GM12878 (cell line): ENCODE data around the gene FNIP1. TPM values are rescaled to one million over a fixed set of nuclear protein-coding genes. Genes with fewer than 3 reads are reported as not detected.

Experiments
- ATAC-seq: fragments of 200-7000 bp; cut with Tn5 transposase; 3 replicates; pipeline ENCODE4 v1.9.1; 2020; ENCODE audit warnings: mild to moderate bottlenecking, moderate library complexity
- BruUV-seq: library from RNA; stranded (reverse); fragments of 400-500 nt; replicated peaks from 2 replicates; lab custom pipeline; 2021; lab: Mats Ljungman, UMichigan
- CTCF ChIA-PET: fragments of 300-600 bp; sonication (Branson Sonifier 250); formaldehyde crosslinking; extraction: SDS; loops from one replicate; lab custom pipeline; 2021; ENCODE audit warnings: inconsistent platforms; lab: Yijun Ruan, JAX
- POLR2A ChIA-PET: fragments of 350-600 bp; formaldehyde crosslinking; extraction: SDS; loops from one replicate; lab custom pipeline; 2021; ENCODE audit warnings: inconsistent platforms; lab: Charles Lee
- RAD21 ChIA-PET: fragments of 300-600 bp; sonication (Branson Sonifier 250); formaldehyde crosslinking; loops from one replicate; lab custom pipeline; 2023; ENCODE audit warnings: antibody characterized with exemption; ENCODE audit not compliant: unreplicated experiment; lab: Charles Lee
- SMC1A ChIA-PET: fragments of 300-600 bp; sonication (Branson Sonifier 250); formaldehyde crosslinking; loops from one replicate; lab custom pipeline; 2023; ENCODE audit not compliant: unreplicated experiment, uncharacterized antibody; lab: Charles Lee
- DNase-seq: peaks from one replicate; pipeline ENCODE4 v3.0.0-alpha.2; 2011; ENCODE audit warnings: low read depth, low spot score
- FAIRE-seq: peaks from 3 replicates; lab custom pipeline; 2011; peaks lifted over from hg19 to GRCh38; lab: Jason Lieb, UNC
- H2AFZ ChIP-seq: 2 replicates; pipeline ENCODE4 v1.6.0; 2011; ENCODE audit warnings: low read depth, low read length, control low read depth; ENCODE audit not compliant: control insufficient read depth
- H3K27ac ChIP-seq: 2 replicates; pipeline ENCODE4 v1.5.1; 2011; ENCODE audit warnings: control low read depth; ENCODE audit not compliant: control insufficient read depth, insufficient read depth
- H3K27me3 ChIP-seq, 2 experiments: replicated peaks in 1 of 2; 2 replicates each; pipeline versions ENCODE4 v1.6.0 to v1.6.1; 2011; ENCODE audit warnings: low read length in 1 of 2; ENCODE audit not compliant: control insufficient read depth in 2 of 2, insufficient read depth in 2 of 2
- H3K36me3 ChIP-seq, 2 experiments: 2 replicates each; pipeline ENCODE4 v1.5.1; 2011; ENCODE audit warnings: low read length in 1 of 2; ENCODE audit not compliant: control insufficient read depth in 2 of 2, insufficient read depth in 2 of 2
- H3K4me1 ChIP-seq: 2 replicates; pipeline ENCODE4 v1.6.1; 2011; ENCODE audit warnings: mild to moderate bottlenecking, low read length, moderate library complexity, mixed read lengths; ENCODE audit not compliant: control insufficient read depth, insufficient read depth
- H3K4me2 ChIP-seq: 2 replicates; pipeline ENCODE4 v1.6.0; 2011; ENCODE audit warnings: control low read depth; ENCODE audit not compliant: control insufficient read depth, insufficient read depth
- H3K4me3 ChIP-seq: fragments of 200-600 bp; sonication (generic); 2 replicates; pipeline ENCODE4 v1.5.1; 2016
- H3K79me2 ChIP-seq: 2 replicates; pipeline ENCODE4 v1.6.0; 2011; ENCODE audit warnings: low read length; ENCODE audit not compliant: control insufficient read depth, insufficient read depth
- H3K9ac ChIP-seq: 2 replicates; pipeline ENCODE4 v1.8.0; 2011; ENCODE audit warnings: low read length, control low read depth, mixed read lengths; ENCODE audit not compliant: control insufficient read depth, insufficient read depth
- H3K9me3 ChIP-seq: replicated peaks from 3 replicates; pipeline ENCODE4 v1.5.1; 2011; ENCODE audit warnings: mild to moderate bottlenecking, low read length; ENCODE audit not compliant: control insufficient read depth, insufficient read depth
- H4K20me1 ChIP-seq: 2 replicates; pipeline ENCODE4 v1.6.0; 2011; ENCODE audit not compliant: control insufficient read depth, insufficient read depth
- BHLHE40 ChIP-seq, 2 experiments: fragments of 450-650 bp in 1 of 2; IDR thresholded peaks; 2 replicates each; pipeline ENCODE4 v1.6.1; 2011 to 2017; ENCODE audit warnings: low read depth in 2 of 2, borderline replicate concordance in 1 of 2, improper control_type of control experiment in 1 of 2, low read length in 1 of 2, mild to moderate bottlenecking in 1 of 2
- CBFB ChIP-seq: IDR thresholded peaks from 2 replicates; pipeline ENCODE4 v1.6.1; 2016; ENCODE audit warnings: antibody characterized with exemption, low read depth
- HDAC6 ChIP-seq: fragments of 200-600 bp; sonication (generic); IDR thresholded peaks from one replicate; pipeline ENCODE4 v1.8.0; 2017; ENCODE audit warnings: antibody characterized with exemption; ENCODE audit not compliant: unreplicated experiment
- MXI1 ChIP-seq: fragments of 150-350 bp; IDR thresholded peaks from 2 replicates; pipeline ENCODE4 v1.6.1; 2011; ENCODE audit warnings: low read depth, mild to moderate bottlenecking, inconsistent platforms, low read length, improper control_type of control experiment
- MYC ChIP-seq: IDR thresholded peaks from 2 replicates; pipeline ENCODE4 v1.6.1; 2011; ENCODE audit warnings: mild to moderate bottlenecking, low read length, moderate library complexity, inconsistent platforms; ENCODE audit not compliant: insufficient read depth, insufficient replicate concordance, insufficient read length, severe bottlenecking
- NBN ChIP-seq: fragments of 450-650 bp; IDR thresholded peaks from 2 replicates; pipeline ENCODE4 v1.6.1; 2016
- PML ChIP-seq: IDR thresholded peaks from 2 replicates; pipeline ENCODE4 v1.6.1; 2012; ENCODE audit warnings: low read length, inconsistent platforms
- ZBED1 ChIP-seq: IDR thresholded peaks from 2 replicates; pipeline ENCODE4 v1.6.1; 2016; ENCODE audit warnings: borderline replicate concordance
- WGBS: methylation state at CpG from one replicate; pipeline ENCODE4 v1.1.6; 2016; ENCODE audit warnings: low lambda C conversion rate; ENCODE audit not compliant: insufficient replicate concordance, insufficient coverage; ENCODE audit errors: missing lambda C conversion rate; 5-methylcytosine and 5-hydroxymethylcytosine counted together
- in situ Hi-C: fragments of 300-500 bp; cut with MboI; formaldehyde crosslinking; loops from 9 replicates; pipeline ENCODE4 v1.14.3; 2018; ENCODE audit warnings: mixed read lengths
- intact Hi-C: fragments of 100-400 bp; cut with micrococcal nuclease; formaldehyde crosslinking; loops from one replicate; pipeline ENCODE4 v1.14.2; 2022; ENCODE audit not compliant: unreplicated experiment
- polyA plus RNA-seq, 11 experiments: library from polyadenylated mRNA; depleted of rRNA in 4 of 11; unstranded in 6 of 11; stranded (reverse) in 5 of 11; fragments of >200 nt; fragmentation: Nextera tagmentation in 4 of 11; fragmentation: Illumina TruSeq in 1 of 11; extraction: Ambion mirVana in 4 of 11; extraction: Trizol in 1 of 11; gene quantifications; 1 replicate in 1 of 11; 2 replicates in 10 of 11; pipeline versions ENCODE4 v1.2.1 to v1.2.3, GENCODE V29; 2011 to 2016; ENCODE audit warnings: inconsistent platforms in 2 of 11, missing spikeins in 2 of 11, low read depth in 1 of 11
- total RNA-seq, 4 experiments: library from RNA; depleted of rRNA in 3 of 4; stranded (reverse); fragments of >200 nt in 3 of 4; fragmentation: Illumina TruSeq in 1 of 4; extraction: Trizol in 1 of 4; gene quantifications; 2 replicates each; pipeline versions ENCODE4 v1.2.1 to v1.2.3, GENCODE V29; 2013 to 2021
- TF ChIP-seq, protein P1 (sequence below): fragments of 450-650 bp; IDR thresholded peaks from 2 replicates; pipeline ENCODE4 v1.6.1; 2016; ENCODE audit warnings: mild to moderate bottlenecking

The FNIP1 gene
- total and polyA plus RNA-seq, 10 of the 15 experiments (the other 5 are each of a cell fraction or from before 2014, with no cell fraction given) = 4.3 to 18.0 (median 14.0) TPM

DNA sequence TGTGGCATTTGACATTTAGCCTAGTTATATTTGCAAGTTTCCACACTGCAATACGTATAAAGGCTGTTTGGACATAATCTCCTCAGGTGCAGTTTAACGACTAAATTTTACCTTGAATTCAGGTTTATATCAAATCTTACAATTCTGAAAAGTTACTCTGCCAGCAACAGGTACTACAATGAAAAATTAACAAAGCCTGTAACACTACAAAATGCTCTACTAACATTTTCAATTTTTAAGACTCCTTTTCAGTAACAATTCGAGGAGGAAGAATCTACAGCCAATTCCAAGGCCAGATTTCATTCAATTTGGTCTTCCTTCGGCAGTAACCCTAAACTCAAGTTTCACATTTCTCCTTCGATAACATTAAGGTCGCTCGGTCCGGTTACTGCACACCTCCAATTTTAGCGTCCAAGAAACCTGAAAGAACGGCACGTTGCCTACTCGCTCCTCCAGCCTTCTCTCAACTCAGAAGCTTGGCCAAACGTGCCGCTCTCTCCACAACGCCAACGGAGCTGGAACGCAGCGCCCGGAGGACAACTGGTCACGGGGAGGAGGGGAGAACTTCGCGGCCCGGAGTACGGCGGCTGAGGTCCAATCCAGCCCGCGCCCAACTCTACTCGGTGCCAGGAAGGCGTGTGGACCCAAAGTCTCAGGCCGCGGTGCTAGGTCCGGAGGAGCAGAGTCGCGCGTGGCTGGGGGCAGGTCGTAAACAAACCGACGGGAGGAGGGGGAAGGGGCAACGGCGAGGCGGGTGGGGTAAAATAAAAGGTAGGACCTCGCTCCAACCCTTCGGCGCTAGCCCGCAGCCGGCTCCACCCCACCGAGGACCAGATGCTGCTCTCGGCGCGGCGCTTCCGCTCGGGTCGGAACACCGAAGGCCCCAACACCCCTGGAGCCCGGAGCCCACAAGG lies 681 bp downstream of the FNIP1 start:
- in situ Hi-C loops (no loop called here), intact Hi-C loops (loop anchor here (2.0 to 10.0 kb wide), 2 partner anchors 207 to 521 kb away; no protein-coding TSS in a partner anchor)
- ChIA-PET RAD21 (interaction anchor here (0.9 to 2.1 kb wide), 5 partner anchors 164 to 310 kb away, joined by 3 to 8 read pairs (median 4); no protein-coding TSS in a partner anchor), SMC1A (interaction anchor here (1.0 to 4.5 kb wide), 3 partner anchors 14 to 210 kb away, joined by 3 to 18 read pairs (median 4); no protein-coding TSS in a partner anchor), CTCF (interaction anchor here (1.1 kb wide), 1 partner anchor 206 kb away, joined by 6 read pairs; no protein-coding TSS in a partner anchor), POLR2A (interaction anchor here (0.6 to 2.0 kb wide), 5 partner anchors 9 to 162 kb away, joined by 3 to 9 read pairs (median 4); partner anchors contain the start of gene RAPGEF6)
- Histone ChIP-seq H2AFZ (peak overlapping the region; percentile 77), H3K9me3 (no peaks in the 10 kb centered on the region), H3K79me2 (peaks cover 51% of the 10 kb centered on the region), H3K4me1 (peaks cover 6% of the 10 kb centered on the region), H3K27ac (peak overlapping the region; percentile 93), H3K4me3 (peak overlapping the region; percentile 86), H4K20me1 (peaks cover 3% of the 10 kb centered on the region; the same call in 1 of the 2 replicates), H3K9ac (peak overlapping the region; percentile 95), H3K27me3 (no peaks in the 10 kb centered on the region), H3K36me3 (no peaks in the 10 kb centered on the region), H3K4me2 (peak overlapping the region; percentile 58)
- peak; percentile 41 for ATAC-seq
- FAIRE-seq = no peak
- no TSS peak for BruUV-seq
- under 1% methylated on average over 40 of the region's 56 CpGs for WGBS
- DNase-seq = no peak
- 0 out of 2 replicates have a peak, but pooled peaks have one; percentile 0 for TF ChIP-seq CBFB
- no peak for TF ChIP-seq MYC
- no peak for TF ChIP-seq ZBED1
- TF ChIP-seq PML = peak; percentile 65
- TF ChIP-seq, protein P1, sequence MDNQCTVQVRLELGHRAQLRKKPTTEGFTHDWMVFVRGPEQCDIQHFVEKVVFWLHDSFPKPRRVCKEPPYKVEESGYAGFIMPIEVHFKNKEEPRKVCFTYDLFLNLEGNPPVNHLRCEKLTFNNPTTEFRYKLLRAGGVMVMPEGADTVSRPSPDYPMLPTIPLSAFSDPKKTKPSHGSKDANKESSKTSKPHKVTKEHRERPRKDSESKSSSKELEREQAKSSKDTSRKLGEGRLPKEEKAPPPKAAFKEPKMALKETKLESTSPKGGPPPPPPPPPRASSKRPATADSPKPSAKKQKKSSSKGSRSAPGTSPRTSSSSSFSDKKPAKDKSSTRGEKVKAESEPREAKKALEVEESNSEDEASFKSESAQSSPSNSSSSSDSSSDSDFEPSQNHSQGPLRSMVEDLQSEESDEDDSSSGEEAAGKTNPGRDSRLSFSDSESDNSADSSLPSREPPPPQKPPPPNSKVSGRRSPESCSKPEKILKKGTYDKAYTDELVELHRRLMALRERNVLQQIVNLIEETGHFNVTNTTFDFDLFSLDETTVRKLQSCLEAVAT = peak; percentile 59; the same call in 1 of the 2 replicates
- TF ChIP-seq NBN = 0 out of 2 replicates have a peak, but pooled peaks have one; percentile 9
- TF ChIP-seq BHLHE40 (IDR thresholded peaks at IDR 0.05; ENCODE audit: borderline replicate concordance in 1 of 2, low read depth in 2 of 2, low read length in 1 of 2) = peak; percentile 30 to 58; a peak in 3 of 4 replicates
- peak; percentile 29 for TF ChIP-seq HDAC6
- 0 out of 2 replicates have a peak, but pooled peaks have one; percentile 44 for TF ChIP-seq MXI1
